Measurements from ENCODE around the gene KCTD17. TPM values are rescaled to one million over a fixed set of nuclear protein-coding genes. Genes with fewer than 3 reads are reported as not detected.
A peak's percentile ranks its signal among the peaks of the same experiment; 100 is the strongest.

KCTD17 gene
- total and polyA plus RNA-seq, 2 experiments from 2014 or later, result 38.4 to 49.5 TPM

GRCh38 chr22:37092997-37093396 lies 41.5 kb downstream of the KCTD17 start:
- no peak overlapping the region for H3K4me3 ChIP-seq
- DNase-seq (ENCODE audit: low read depth in 1 of 2, low spot score in 1 of 2), result no peak
- no peaks in the 10 kb centered on the region for H3K4me1 ChIP-seq (ENCODE audit: low read depth)
- no peak overlapping the region for H3K27ac ChIP-seq
- no peaks in the 10 kb centered on the region for H3K27me3 ChIP-seq
- no peaks in the 10 kb centered on the region for H3K9me3 ChIP-seq (ENCODE audit: low read depth)
- no peaks in the 10 kb centered on the region for H3K36me3 ChIP-seq
- no peak for TF ChIP-seq CTCF (IDR thresholded peaks at IDR 0.05; ENCODE audit: low read depth, low read length)

- no peak for DNase-seq (ENCODE audit: low read depth in 1 of 2, low spot score in 1 of 2)
- TF ChIP-seq CTCF (IDR thresholded peaks at IDR 0.05; ENCODE audit: low read depth, low read length), result no peak
- no peaks in the 10 kb centered on the region for H3K36me3 ChIP-seq
- no peaks in the 10 kb centered on the region for H3K9me3 ChIP-seq (ENCODE audit: low read depth)
- no peaks in the 10 kb centered on the region for H3K27me3 ChIP-seq
- H3K27ac ChIP-seq, result no peak overlapping the region
- no peaks in the 10 kb centered on the region for H3K4me1 ChIP-seq (ENCODE audit: low read depth)
- no peak overlapping the region for H3K4me3 ChIP-seq
Observed at GRCh38 chr22:37094239-37094638, 42.7 kb downstream of the KCTD17 start.

GRCh38 chr22:37095113-37095512 lies 43.6 kb downstream of the KCTD17 start:
- no peaks in the 10 kb centered on the region for H3K9me3 ChIP-seq (ENCODE audit: low read depth)
- no peaks in the 10 kb centered on the region for H3K27me3 ChIP-seq
- no peak overlapping the region for H3K4me3 ChIP-seq
- no peaks in the 10 kb centered on the region for H3K4me1 ChIP-seq (ENCODE audit: low read depth)
- no peak for TF ChIP-seq CTCF (IDR thresholded peaks at IDR 0.05; ENCODE audit: low read depth, low read length)
- DNase-seq (ENCODE audit: low read depth in 1 of 2, low spot score in 1 of 2), result no peak
- H3K36me3 ChIP-seq, result no peaks in the 10 kb centered on the region
- no peak overlapping the region for H3K27ac ChIP-seq

GRCh38 chr22:37097346-37097745 lies 45.8 kb downstream of the KCTD17 start:
- no peak for DNase-seq (ENCODE audit: low read depth in 1 of 2, low spot score in 1 of 2)
- TF ChIP-seq CTCF (IDR thresholded peaks at IDR 0.05; ENCODE audit: low read depth, low read length), result no peak
- H3K4me1 ChIP-seq (ENCODE audit: low read depth), result no peaks in the 10 kb centered on the region
- no peaks in the 10 kb centered on the region for H3K27me3 ChIP-seq
- no peak overlapping the region for H3K4me3 ChIP-seq
- no peak overlapping the region for H3K27ac ChIP-seq
- no peaks in the 10 kb centered on the region for H3K9me3 ChIP-seq (ENCODE audit: low read depth)
- no peaks in the 10 kb centered on the region for H3K36me3 ChIP-seq

GRCh38 chr22:37098976-37099591 lies 47.5 kb downstream of the KCTD17 start:
- DNase-seq (ENCODE audit: low read depth in 1 of 2, low spot score in 1 of 2), result no peak
- no peaks in the 10 kb centered on the region for H3K36me3 ChIP-seq
- H3K27ac ChIP-seq, result no peak overlapping the region
- no peaks in the 10 kb centered on the region for H3K4me1 ChIP-seq (ENCODE audit: low read depth)
- no peaks in the 10 kb centered on the region for H3K27me3 ChIP-seq
- no peaks in the 10 kb centered on the region for H3K9me3 ChIP-seq (ENCODE audit: low read depth)
- TF ChIP-seq CTCF (IDR thresholded peaks at IDR 0.05; ENCODE audit: low read depth, low read length), result peak; percentile 28
- H3K4me3 ChIP-seq, result no peak overlapping the region

All from cardiac muscle cell (in vitro differentiated cells and primary cell).